NCI-H2196 (cell line): ENCODE measurements around the gene CDCP1.
"Not testable (repeated sequence)": the region's sequence is repeated elsewhere in the genome, so short reads cannot be mapped to it uniquely, and the experiment has no call there.

Experiments
- DNase-seq: peaks from one replicate; lab custom pipeline; 2025; ENCODE audit not compliant: unreplicated experiment; lab: John Stamatoyannopoulos, UW

CDCP1 gene

GRCh38 chr3:45173776-45174175 is 27.6 kb upstream of the CDCP1 start:
- DNase-seq = no peak

GRCh38 chr3:45171283-45171682 is 25.1 kb upstream of the CDCP1 start:
- no peak for DNase-seq

GRCh38 chr3:45170096-45170495 is 23.9 kb upstream of the CDCP1 start:
- no peak for DNase-seq

DNA sequence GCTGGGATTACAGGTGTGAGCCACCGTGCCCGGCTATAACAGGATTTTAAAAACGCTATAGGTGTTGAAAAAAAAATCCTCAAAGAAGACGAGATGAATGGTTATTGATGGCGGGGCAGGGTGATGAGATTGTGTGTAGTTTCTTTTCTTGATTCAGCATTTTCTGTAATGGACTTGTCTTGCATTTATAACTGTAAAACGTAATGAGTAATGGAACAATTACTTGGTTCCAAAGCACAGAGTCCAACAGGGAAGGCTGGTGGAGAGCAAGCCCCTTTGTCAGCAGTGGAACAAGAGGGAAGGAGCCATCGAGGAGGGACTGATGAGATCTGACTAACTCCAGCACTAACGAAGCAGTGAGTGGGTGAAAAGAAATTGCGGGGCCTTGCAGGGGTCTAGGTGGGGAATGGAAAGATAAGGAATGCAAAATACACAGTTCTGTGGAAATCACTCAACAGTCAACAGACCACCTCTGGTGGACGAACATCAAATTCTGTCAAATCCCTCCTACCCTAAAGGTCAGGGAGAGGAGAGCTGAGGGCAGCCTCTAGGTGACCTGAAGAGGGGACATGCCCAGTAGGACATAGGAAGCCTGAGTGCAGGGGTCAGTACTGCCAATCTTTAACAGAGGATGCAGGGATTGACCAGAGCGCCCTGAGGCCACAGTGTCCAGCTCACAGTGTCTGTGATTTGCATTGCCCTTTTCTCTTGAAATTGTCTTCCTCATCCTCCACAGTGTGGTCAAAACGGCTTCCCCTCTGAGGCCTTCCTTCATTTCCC is 23.1 kb upstream of the CDCP1 start:
- no peak for DNase-seq

- no peak for DNase-seq
Measured at GRCh38 chr3:45168451-45168850, 22.3 kb upstream of the CDCP1 start.

GRCh38 chr3:45167011-45167911 is 21.1 kb upstream of the CDCP1 start:
- DNase-seq = peak; percentile 61

DNA sequence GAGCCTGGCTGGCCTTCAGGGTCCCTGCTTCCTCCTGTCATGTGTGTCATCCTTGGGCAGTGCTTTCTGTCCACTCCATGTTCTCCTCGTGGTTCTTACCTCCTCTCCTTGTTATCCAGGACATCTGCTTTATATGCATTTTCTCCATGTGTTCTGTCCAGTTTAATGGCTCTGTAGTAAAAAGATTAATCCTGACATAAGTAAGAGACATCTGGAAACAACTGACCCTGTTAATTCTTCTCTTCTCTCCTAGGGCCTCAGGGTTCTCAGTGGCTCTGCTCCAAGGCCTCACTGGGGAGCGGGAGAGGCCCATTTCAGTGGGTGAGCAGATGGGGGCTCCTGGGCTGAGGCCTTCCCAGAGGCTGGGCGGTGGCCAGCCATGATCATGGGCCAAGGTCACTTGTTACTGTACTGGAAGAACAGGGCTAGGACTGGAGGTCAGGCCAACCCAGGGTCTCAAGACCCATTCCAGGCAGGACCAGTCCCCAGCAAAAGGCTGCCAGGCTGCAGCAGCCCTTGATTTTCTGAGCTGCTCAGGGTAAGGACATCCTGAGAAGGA is 20.2 kb upstream of the CDCP1 start:
- DNase-seq = no peak

DNA sequence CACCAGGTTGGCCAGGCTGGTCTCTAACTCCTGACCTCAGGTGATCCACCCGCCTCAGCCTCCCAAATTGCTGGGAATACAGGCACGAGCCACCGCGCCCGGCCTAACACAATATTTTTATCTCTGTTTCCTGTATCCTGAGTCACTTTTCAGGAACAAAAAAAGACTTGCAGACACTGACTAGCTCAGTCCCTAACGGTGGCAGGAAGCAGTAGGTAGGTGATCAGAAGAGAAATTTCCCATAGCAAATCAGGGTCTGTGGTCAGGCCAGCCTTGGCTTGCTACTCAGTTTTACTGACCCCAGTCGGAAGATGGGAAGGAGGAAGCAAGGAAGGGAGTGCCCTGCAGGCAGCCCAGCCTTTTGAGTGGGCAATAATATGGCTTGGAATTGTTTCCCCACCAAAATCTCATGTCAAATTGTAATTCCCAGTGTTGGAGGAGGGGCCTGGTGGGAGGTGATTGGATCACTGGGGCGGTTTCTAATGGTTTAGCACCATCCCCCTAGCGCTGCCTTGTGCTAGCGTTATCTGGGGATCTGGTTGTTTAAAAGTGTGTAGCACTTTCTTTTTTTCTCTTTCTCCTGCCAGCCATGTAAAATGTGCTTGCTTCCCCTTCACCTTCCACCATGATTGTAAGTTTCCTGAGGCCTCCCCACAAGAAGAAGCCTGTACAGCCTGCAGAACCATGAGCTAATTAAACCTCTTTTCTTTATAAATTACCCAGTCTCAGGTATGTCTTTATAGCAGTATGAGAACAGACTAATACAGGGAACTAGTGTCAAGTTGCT is 19.5 kb upstream of the CDCP1 start:
- DNase-seq = no peak

DNA sequence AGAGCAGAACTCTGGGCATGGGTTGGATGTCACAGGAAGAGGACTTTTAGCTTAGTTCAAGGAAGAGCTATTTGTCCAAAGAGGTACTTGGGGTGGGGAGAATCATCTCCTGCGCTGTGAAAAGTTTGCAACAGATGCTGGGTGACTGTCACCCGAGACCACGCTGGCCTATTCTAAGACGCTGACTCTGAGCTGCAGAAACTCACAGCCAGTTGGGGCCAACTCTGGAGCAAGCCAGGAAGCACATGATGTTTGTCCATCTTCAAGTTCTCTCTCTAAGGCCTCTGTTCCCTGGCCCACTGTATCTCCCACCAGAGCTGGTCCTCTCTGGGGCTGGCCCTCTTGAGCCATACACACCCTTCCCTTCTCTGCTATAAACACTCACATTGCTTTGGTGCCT is 17.9 kb upstream of the CDCP1 start:
- DNase-seq = no peak

- no peak for DNase-seq
Measured at GRCh38 chr3:45163481-45163880, 17.3 kb upstream of the CDCP1 start.

- no peak for DNase-seq
Measured at GRCh38 chr3:45154641-45155147, 8.5 kb upstream of the CDCP1 start.

- no peak for DNase-seq
Measured at GRCh38 chr3:45153658-45154437, 7.7 kb upstream of the CDCP1 start.

DNA sequence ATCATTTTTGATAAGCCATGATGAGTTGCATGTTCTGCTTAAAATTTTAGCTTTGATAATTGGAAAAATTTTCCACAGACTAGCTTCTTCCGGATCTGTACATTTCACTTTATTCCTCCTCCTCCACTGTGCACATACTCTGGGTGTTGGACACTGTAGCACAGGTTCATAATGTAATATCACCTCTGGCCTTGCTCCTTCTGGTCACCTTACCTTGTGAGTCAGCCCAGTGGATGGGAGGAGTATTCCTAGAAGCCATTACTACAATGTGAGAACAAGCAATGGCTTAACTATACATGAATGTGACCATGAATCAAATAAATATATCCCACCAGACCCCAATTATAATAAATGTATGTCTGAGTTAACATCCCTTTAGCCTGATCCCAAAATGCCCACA is 6.1 kb upstream of the CDCP1 start:
- no peak for DNase-seq

- DNase-seq = no peak
Measured at GRCh38 chr3:45151100-45151499, 4.9 kb upstream of the CDCP1 start.

DNA sequence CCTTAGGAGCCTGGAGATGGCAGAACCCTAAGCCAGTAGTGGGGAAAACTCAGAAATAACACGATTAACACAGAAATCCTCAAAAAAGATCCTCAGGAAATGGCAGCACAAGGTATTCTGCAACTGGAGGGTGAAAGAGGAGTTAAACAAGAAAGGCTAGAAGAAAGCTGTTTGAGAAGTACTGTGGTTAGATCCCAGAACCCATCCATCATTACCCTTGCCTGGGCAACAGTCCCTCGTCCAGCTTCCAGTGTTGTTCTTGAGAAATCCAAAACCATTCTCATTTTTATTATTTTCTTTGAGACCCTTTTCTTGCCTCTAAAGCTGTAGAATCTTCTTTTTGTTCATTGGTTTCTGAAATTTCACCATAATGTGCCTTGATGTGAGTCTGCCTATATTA is 2.7 kb upstream of the CDCP1 start:
- DNase-seq = no peak

GRCh38 chr3:45145223-45145622 is 955 bp downstream of the CDCP1 start:
- no peak for DNase-seq

- DNase-seq = no peak
Measured at GRCh38 chr3:45143673-45144671, 2.2 kb downstream of the CDCP1 start.

DNA sequence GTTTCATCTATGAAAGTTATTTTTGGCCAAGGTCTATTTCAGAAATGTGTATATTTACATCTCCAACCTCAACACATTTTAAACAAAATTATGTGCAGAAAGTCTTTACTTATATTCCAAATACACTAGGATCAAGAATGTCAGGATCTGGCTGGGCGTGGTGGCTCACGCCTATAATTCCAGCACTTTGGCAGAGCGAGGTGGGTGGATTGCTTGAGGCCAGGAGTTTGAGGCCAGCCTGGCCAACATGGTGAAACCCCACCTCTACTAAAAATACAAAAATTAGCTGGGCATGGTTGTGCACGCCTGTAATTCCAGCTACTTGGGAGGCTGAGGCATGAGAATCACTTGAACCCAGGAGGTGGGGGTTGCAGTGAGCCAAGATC is 5.4 kb downstream of the CDCP1 start:
- DNase-seq = not testable (repeated sequence)
